ENCODE results near the gene GPN1.

GPN1 gene

DNA sequence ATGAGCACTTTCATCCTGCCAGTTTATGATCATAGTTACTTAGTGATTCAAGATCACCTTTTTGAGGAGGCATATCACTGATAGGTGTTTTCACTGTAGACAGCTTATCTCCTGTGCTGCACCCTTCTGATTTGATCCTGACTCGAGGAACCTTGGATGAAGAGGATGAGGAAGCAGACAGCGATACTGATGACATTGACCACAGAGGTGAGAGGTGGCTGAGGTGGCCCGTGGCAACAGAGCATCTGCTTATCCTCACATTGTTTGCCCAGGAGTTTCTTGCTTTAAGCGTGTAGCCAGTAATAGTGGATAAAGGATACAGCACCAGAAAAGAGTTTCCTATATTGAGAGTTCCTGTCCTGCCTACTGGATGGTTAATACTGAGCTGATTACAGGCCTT is 18.9 kb downstream of the GPN1 start:
- no peak overlapping the region for H3K27ac ChIP-seq
- TF ChIP-seq, protein P1, sequence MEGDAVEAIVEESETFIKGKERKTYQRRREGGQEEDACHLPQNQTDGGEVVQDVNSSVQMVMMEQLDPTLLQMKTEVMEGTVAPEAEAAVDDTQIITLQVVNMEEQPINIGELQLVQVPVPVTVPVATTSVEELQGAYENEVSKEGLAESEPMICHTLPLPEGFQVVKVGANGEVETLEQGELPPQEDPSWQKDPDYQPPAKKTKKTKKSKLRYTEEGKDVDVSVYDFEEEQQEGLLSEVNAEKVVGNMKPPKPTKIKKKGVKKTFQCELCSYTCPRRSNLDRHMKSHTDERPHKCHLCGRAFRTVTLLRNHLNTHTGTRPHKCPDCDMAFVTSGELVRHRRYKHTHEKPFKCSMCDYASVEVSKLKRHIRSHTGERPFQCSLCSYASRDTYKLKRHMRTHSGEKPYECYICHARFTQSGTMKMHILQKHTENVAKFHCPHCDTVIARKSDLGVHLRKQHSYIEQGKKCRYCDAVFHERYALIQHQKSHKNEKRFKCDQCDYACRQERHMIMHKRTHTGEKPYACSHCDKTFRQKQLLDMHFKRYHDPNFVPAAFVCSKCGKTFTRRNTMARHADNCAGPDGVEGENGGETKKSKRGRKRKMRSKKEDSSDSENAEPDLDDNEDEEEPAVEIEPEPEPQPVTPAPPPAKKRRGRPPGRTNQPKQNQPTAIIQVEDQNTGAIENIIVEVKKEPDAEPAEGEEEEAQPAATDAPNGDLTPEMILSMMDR (conservative IDR thresholded peaks at IDR 0.05) = no peak
- TF ChIP-seq ZFX (IDR thresholded peaks at IDR 0.05) = no peak

DNA sequence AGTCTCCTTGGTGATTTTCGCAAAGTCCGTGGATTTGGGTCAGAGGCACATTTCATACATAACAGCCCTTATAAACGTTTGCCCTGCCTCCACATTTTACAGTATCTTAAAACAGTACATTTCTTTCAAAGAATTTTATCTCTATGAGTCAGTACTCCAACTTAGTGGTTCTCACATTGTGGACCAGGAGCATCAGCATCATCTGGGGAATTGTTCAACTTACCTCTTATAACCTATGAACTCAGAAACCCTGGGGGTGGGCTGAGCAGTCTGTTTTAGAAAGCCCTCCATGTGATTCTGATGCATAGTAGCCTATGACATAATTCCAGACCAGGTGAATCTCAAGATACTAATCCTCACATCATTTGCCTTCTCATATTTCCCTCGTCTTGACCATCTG is 22.2 kb downstream of the GPN1 start:
- no peak overlapping the region for H3K27ac ChIP-seq
- TF ChIP-seq, protein P1 (conservative IDR thresholded peaks at IDR 0.05) = no peak
- TF ChIP-seq ZFX (IDR thresholded peaks at IDR 0.05) = no peak

DNA sequence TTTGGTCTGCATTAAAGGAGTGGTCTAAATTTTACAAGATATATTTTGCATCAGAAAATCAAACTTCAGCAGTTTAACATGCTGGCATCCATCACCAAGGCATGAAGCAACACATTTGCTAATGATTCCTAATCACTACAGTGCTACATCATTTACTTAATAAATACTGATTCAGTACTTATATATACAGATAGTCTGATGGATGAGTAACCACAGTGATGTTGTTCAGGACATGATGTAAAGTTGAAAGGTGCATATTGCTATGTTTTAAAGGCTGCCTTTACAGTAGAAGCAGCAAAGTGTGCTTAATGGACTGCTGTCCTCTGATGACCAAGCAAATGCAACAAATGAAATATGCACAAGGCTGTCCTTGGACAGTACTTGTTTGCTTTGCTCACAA is 23.5 kb downstream of the GPN1 start:
- H3K27ac ChIP-seq = no peak overlapping the region
- no peak for TF ChIP-seq ZFX (IDR thresholded peaks at IDR 0.05)
- TF ChIP-seq, protein P1 (conservative IDR thresholded peaks at IDR 0.05) = no peak

DNA sequence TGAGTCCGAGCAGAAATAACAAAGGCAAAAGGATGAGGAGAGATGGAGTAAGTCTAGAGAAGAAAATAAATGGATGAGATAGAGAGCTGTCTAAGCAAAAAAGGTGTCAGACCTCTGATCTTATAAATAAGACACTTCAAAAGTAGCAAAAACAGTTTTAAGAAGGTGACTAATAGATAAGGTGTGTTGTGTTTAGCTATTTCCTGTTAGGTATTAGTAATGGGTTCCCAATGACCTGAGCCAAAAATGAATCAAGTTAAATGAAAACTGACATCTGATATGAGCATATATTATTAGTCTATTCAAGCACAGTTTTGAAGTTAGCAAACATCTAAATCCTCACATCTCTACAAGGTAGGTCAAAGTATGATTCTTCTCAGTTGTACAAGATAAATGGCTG is 23.9 kb downstream of the GPN1 start:
- no peak overlapping the region for H3K27ac ChIP-seq
- TF ChIP-seq, protein P1 (conservative IDR thresholded peaks at IDR 0.05) = no peak
- no peak for TF ChIP-seq ZFX (IDR thresholded peaks at IDR 0.05)

DNA sequence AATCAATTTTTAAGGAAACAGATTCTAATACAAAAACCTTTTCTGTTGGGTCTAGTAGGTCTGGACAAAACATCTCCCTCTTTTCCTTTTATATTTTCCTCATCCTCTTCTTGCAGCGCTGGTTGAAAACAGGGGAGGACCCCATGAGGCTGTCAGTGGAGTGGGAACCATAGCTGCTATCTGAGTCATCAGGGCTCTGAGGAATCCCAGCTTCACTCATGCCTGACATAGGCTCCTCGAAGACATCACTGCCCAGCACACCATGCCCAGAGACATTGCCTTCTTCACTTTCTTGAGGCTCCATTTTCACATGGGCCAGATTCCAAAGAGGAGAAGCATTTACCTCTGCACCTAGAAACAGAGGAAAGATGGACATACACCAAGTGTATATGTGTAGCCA is 24.5 kb downstream of the GPN1 start:
- no peak overlapping the region for H3K27ac ChIP-seq
- no peak for TF ChIP-seq ZFX (IDR thresholded peaks at IDR 0.05)
- TF ChIP-seq, protein P1 (conservative IDR thresholded peaks at IDR 0.05) = no peak

DNA sequence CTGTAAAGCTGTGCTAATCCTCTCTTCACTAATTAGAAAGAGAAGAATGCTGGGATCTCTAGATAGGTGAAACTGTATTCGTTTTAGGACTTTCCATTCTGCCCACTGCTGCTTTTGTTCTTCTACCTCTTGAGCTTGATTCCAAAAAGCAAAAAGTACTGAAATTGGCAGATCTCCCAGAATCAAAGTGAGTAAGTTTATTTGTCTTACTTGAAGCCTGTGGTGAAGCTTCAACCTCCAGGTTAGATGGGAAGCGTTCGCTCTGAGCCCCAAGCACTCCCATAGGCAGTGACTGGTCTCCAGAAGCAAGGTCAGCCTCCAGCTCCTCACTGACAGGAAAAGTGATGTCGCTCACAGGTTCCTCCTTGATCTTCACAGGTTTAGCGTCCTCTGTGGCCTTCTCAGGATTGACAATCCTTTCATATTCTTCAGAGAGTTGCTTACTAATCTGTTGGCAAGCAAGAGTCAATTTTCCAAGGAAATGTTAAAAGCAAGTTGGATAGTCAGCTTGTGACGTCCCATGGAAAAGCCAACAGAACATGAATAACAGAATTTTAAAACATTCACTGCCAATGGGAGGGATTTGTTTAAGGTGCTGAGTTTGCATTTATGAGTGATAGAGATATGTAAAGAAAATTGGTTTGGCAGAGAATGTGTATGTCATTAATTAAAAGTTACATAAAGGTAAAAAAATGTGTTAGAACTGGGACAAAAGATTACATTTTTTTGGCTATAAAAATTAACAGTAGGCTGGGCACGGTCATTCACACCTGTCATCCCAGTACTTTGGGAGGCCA is 26.5 kb downstream of the GPN1 start:
- no peak for TF ChIP-seq ZFX (IDR thresholded peaks at IDR 0.05)
- TF ChIP-seq, protein P1 (conservative IDR thresholded peaks at IDR 0.05) = no peak
- no peak overlapping the region for H3K27ac ChIP-seq

DNA sequence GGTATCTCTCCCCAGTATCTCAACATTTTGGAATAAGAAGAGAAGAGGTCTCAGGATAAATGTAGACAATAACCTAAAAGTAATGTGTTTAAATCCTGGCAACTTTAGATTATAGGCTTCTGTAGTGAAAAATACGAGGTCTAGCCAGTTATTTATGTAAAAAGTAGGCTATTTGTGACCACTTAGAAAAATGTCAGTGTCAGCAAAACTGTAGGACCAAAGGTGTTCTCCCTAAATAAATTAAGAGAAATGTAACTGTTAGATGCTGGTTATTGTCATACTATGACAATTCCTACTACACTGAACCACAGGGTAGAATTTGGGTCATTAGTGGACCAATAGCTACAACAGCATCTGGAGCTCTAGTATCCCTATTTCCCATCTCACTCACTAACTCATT is 32.5 kb downstream of the GPN1 start:
- H3K27ac ChIP-seq = no peak overlapping the region
- TF ChIP-seq, protein P1 (conservative IDR thresholded peaks at IDR 0.05) = no peak
- no peak for TF ChIP-seq ZFX (IDR thresholded peaks at IDR 0.05)
